Lower lobe of right lung (tissue), 2 donors: ENCODE data around the gene NWD2. TPM values are rescaled to one million over a fixed set of nuclear protein-coding genes. Genes with fewer than 3 reads are reported as not detected.
A peak's percentile ranks its signal among the peaks of the same experiment; 100 is the strongest.

Experiments used
- ATAC-seq, 2 donors: fragments of 200-7000 bp; cut with Tn5 transposase; one replicate each; pipeline ENCODE4 v1.9.1; 2020 to 2022; ENCODE audit warnings: mild to moderate bottlenecking in 2 of 2, moderate library complexity in 2 of 2
- DNase-seq: peaks from one replicate; pipeline ENCODE4 v3.0.0-alpha.2; 2020
- H3K27ac ChIP-seq: fragments of 200-600 bp; one replicate; pipeline ENCODE4 v1.8.0; 2022
- H3K27me3 ChIP-seq: fragments of 200-600 bp; one replicate; pipeline ENCODE4 v1.8.0; 2022; ENCODE audit warnings: low read depth
- H3K36me3 ChIP-seq: fragments of 200-600 bp; one replicate; pipeline ENCODE4 v1.8.0; 2022; ENCODE audit warnings: mild to moderate bottlenecking
- H3K4me1 ChIP-seq: fragments of 200-600 bp; one replicate; pipeline ENCODE4 v1.8.0; 2022
- H3K4me3 ChIP-seq: fragments of 200-600 bp; one replicate; pipeline ENCODE4 v1.8.0; 2022; ENCODE audit warnings: mild to moderate bottlenecking
- H3K9me3 ChIP-seq: fragments of 200-600 bp; one replicate; pipeline ENCODE4 v1.8.0; 2022
- intact Hi-C: fragments of 100-400 bp; cut with DNase I; formaldehyde crosslinking; loops from one replicate; pipeline ENCODE4 v1.11.0; 2022
- total RNA-seq: library from RNA; stranded (reverse); fragmentation: NEBNext Ultra II Directional; extraction: Animal tissue kit (Norgen Biotek cat#: 25700); gene quantifications from one replicate; pipeline ENCODE4 v1.2.1, GENCODE V29; 2021
- TF ChIP-seq, protein P1 (sequence below): fragments of 200-600 bp; IDR thresholded peaks from one replicate; pipeline ENCODE4 v1.8.0; 2022; ENCODE audit warnings: antibody characterized with exemption, mild to moderate bottlenecking
- donor health status: DM: no; HTN: yes; CAD: no; lungs with severe emphysema.

Gene NWD2
- total RNA-seq, 1 donor from 2014 or later = not detected

DNA sequence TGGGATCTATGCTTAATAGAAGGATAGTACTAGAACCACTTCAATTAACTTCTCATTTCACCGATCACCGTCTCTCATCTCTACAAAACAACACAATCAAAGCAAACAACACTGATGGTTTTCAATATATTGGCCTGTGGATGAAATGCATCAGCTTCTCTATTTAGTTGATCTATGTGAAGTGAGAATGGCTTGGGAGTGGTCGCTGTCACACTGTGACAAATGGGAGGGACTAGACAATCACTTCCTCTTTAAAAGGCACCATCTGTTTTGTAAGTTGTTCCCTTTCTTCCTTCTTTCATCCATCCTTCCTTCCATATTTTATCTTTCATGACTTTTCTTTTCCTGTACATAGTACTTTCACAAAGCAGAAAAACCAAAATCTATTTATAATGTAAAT is 23.9 kb upstream of the NWD2 start:
- no peaks in the 10 kb centered on the region for H3K9me3 ChIP-seq
- no peaks in the 10 kb centered on the region for H3K27me3 ChIP-seq
- H3K4me1 ChIP-seq = no peaks in the 10 kb centered on the region
- H3K4me3 ChIP-seq = no peak overlapping the region
- no peak for ATAC-seq
- DNase-seq = no peak
- TF ChIP-seq, protein P1, sequence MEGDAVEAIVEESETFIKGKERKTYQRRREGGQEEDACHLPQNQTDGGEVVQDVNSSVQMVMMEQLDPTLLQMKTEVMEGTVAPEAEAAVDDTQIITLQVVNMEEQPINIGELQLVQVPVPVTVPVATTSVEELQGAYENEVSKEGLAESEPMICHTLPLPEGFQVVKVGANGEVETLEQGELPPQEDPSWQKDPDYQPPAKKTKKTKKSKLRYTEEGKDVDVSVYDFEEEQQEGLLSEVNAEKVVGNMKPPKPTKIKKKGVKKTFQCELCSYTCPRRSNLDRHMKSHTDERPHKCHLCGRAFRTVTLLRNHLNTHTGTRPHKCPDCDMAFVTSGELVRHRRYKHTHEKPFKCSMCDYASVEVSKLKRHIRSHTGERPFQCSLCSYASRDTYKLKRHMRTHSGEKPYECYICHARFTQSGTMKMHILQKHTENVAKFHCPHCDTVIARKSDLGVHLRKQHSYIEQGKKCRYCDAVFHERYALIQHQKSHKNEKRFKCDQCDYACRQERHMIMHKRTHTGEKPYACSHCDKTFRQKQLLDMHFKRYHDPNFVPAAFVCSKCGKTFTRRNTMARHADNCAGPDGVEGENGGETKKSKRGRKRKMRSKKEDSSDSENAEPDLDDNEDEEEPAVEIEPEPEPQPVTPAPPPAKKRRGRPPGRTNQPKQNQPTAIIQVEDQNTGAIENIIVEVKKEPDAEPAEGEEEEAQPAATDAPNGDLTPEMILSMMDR = no peak
- H3K27ac ChIP-seq = no peak overlapping the region
- H3K36me3 ChIP-seq = no peaks in the 10 kb centered on the region
- intact Hi-C loops = no loop called here

DNA sequence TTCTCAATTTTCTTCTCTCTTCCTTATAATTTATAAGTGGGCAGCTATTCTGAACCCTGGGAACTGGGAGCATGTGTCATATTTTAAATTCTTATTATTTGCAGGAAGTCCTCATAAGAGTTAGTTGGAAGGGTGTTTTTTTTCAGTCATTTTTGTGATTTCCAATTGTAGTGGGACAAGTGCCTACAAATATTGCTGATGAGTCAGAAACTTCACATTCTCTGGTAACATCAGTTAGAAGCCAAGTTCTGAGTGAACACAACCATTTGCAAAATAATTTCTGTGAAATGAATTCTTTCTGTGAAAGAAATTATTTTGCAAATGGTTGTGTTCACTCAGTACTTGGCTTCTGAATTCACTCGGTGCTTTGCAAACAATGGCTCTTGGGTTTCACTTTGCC is 20.8 kb upstream of the NWD2 start:
- ATAC-seq = no peak
- Histone ChIP-seq H3K9me3 (no peaks in the 10 kb centered on the region), H3K4me1 (no peaks in the 10 kb centered on the region), H3K27ac (no peak overlapping the region), H3K27me3 (no peaks in the 10 kb centered on the region), H3K36me3 (no peaks in the 10 kb centered on the region), H3K4me3 (no peak overlapping the region)
- DNase-seq = no peak
- intact Hi-C loops = no loop called here
- TF ChIP-seq, protein P1 = no peak

DNA sequence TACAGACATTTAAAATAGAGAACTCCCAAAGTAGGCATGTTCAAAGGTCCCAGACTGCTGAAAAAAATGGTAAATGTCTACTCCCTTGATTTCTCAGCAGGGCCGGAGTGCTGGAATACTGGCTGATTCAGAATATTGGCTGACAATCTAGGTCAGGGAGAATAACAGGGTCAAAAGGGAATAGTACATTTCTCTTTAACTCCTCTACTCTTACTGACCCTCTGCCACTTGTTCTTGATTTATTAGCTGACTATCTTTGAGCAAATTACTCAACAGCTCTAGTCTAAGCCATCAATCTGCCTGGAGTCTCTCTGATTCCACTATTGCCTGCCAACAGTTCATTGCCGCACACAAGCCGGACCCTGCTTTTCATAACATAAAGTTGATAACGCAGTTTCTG is 19.7 kb upstream of the NWD2 start:
- ATAC-seq (peak in 1 of 2 donors; percentile 21), DNase-seq (no peak)
- intact Hi-C loops = no loop called here
- Histone ChIP-seq H3K36me3 (no peaks in the 10 kb centered on the region), H3K4me3 (no peak overlapping the region), H3K27me3 (no peaks in the 10 kb centered on the region), H3K9me3 (no peaks in the 10 kb centered on the region), H3K4me1 (no peaks in the 10 kb centered on the region), H3K27ac (no peak overlapping the region)
- TF ChIP-seq, protein P1 = no peak

DNA sequence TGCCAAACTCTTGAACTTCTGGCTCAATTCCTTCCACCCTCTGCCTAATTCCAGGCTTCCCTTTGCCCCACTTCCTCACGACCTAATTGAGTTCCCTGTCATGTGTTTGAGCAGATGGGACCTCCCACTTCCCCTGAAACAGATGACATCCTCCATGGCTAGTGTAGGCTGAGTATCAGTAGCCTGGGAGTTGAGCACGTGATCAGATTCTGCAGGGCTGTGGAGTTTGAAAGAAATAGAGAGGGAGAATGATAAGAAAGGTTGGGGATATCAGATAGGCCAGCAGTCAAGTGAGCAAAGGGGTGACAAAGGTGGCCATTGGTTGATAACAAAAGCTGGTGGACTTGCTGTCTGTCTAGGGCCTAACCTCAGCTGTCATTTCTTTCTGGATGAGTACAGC is 18.8 kb upstream of the NWD2 start:
- H3K36me3 ChIP-seq = no peaks in the 10 kb centered on the region
- no peak for ATAC-seq
- no peak overlapping the region for H3K27ac ChIP-seq
- no peak overlapping the region for H3K4me3 ChIP-seq
- no peaks in the 10 kb centered on the region for H3K27me3 ChIP-seq
- no peaks in the 10 kb centered on the region for H3K9me3 ChIP-seq
- TF ChIP-seq, protein P1 = no peak
- intact Hi-C loops = no loop called here
- H3K4me1 ChIP-seq = no peaks in the 10 kb centered on the region
- DNase-seq = no peak

DNA sequence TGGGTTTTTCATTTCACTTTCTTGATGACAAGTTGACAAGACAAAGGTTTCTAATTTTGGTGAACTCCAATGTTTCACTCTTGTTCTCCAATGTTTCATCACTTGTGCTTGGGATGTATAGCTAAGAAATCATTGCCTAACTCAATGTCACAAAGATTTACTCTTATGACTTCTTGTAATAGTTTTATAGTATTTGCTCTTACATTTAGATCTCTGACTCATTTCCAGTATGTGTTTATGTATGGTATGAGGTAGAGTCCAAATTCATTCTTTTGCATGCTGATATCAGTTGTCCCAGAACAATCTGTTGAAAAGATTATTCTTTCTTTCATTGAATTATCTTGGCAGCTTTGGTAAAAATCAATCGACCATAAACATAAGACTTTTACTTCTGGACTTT is 12.2 kb upstream of the NWD2 start:
- ATAC-seq (no peak), DNase-seq (no peak)
- intact Hi-C loops = no loop called here
- H3K27ac ChIP-seq = no peak overlapping the region
- H3K36me3 ChIP-seq = no peaks in the 10 kb centered on the region
- no peak overlapping the region for H3K4me3 ChIP-seq
- TF ChIP-seq, protein P1 = no peak
- H3K4me1 ChIP-seq = no peaks in the 10 kb centered on the region
- no peaks in the 10 kb centered on the region for H3K27me3 ChIP-seq
- no peaks in the 10 kb centered on the region for H3K9me3 ChIP-seq

DNA sequence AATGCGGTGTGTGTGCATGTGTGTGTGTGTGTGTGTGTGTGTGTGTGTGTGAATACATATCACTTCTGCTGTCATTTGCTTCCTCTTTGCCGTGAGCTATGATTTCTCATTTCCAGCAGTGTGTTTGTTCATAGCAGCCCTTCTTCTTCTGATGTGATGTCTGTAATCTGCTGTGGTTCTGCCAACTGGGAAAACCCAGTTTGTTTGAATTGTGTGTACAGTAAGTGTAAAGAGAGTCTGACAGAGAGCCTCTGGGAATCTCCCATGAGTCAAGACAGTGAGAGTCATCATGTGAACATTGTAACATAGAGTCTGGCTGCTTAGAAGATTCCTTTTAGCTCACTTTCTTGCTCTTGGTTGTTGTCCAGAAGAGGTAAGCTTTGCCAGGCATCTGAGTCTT is 8.4 kb upstream of the NWD2 start:
- Histone ChIP-seq H3K9me3 (no peaks in the 10 kb centered on the region), H3K36me3 (no peaks in the 10 kb centered on the region), H3K4me3 (no peak overlapping the region), H3K4me1 (no peaks in the 10 kb centered on the region), H3K27me3 (no peaks in the 10 kb centered on the region), H3K27ac (no peak overlapping the region)
- intact Hi-C loops = no loop called here
- ATAC-seq = no peak
- DNase-seq = no peak
- TF ChIP-seq, protein P1 = no peak
